GM19025 (cell line): ENCODE measurements around the gene MCRIP2.
A peak's percentile ranks its signal among the peaks of the same experiment; 100 is the strongest.

Experiments used
- ATAC-seq: cut with Tn5 transposase; IDR thresholded peaks from one replicate; pipeline ENCODE4 v1.9.1; 2021; ENCODE audit warnings: mild to moderate bottlenecking, low read depth, moderate library complexity; ENCODE audit not compliant: unreplicated experiment

The MCRIP2 gene

DNA sequence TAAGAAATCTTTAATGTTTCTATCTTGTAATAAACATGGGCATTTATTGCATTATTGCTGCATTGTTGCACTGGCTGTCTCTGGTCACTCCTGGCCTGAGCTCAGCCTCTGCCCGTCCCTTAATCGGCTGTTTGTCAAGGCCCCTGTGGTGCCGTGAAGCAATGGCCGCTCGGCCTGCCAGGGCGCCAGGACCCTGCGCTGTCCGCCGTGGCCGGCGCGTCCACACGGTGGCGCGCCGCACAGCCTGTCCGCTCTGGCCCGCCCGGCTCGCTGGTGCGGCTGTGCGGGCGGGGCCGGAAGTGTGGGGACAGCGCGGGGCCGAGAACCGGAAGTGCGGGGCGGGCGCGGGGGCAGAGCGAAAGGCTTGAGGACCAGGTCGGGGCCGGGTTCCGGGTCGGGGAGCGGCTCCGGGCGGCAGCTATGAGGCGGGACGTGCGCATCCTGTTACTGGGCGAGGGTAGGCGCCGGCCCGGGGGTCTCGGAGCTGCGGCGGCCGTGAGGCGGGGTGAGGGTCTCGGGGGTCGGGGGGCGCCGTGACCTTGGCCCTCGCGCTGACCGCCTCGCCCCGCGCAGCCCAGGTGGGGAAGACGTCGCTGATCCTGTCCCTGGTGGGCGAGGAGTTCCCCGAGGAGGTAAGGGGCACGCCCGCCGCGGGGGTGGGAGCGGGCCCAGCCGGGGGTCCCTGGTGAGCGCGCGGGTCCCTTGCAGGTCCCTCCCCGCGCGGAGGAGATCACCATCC is 26.3 kb downstream of the MCRIP2 start, which contains the start of gene RHOT2:
TSS of gene RHOT2 (plus strand) at position 353 of the 739 bp plus-strand sequence. CDS start at position 421, 68 bp downstream.
- peak; percentile 95 for ATAC-seq

- ATAC-seq = no peak
Measured at GRCh38 chr16:668519-669171, 27.0 kb downstream of the MCRIP2 start.

GRCh38 chr16:669666-670065 is 28.0 kb downstream of the MCRIP2 start:
- ATAC-seq = no peak

DNA sequence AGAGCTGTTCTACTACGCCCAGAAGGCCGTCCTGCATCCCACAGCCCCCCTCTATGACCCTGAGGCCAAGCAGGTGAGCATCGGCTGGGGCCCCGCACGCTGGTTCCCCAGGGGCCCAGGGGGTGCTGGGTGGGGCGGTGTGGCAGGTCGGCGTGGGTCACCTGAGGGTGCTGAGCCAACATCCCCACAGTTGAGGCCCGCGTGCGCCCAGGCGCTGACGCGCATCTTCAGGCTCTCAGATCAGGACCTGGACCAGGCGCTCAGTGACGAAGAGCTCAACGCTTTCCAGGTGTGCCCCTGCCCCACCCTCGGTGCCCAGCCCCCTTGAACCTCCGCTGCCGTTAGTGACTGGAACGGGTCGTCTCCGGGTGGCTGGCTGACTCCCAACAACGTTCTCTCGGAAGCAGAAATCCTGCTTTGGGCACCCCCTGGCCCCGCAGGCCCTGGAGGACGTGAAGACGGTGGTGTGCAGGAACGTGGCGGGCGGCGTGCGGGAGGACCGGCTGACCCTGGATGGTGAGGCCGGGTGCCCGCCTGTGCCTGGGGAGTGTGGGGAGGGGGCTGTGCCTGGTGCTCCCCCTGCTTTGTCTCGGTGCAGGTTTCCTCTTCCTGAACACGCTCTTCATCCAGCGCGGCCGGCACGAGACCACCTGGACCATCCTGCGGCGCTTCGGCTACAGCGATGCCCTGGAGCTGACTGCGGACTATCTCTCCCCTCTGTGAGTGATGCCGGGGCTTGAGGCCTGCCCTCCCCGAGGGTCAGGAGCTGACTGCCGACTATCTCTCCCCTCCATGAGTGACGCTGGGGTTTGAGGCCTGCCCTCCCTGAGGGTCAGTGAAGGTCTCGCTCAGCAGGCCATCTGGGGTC is 29.1 kb downstream of the MCRIP2 start:
- ATAC-seq = no peak

DNA sequence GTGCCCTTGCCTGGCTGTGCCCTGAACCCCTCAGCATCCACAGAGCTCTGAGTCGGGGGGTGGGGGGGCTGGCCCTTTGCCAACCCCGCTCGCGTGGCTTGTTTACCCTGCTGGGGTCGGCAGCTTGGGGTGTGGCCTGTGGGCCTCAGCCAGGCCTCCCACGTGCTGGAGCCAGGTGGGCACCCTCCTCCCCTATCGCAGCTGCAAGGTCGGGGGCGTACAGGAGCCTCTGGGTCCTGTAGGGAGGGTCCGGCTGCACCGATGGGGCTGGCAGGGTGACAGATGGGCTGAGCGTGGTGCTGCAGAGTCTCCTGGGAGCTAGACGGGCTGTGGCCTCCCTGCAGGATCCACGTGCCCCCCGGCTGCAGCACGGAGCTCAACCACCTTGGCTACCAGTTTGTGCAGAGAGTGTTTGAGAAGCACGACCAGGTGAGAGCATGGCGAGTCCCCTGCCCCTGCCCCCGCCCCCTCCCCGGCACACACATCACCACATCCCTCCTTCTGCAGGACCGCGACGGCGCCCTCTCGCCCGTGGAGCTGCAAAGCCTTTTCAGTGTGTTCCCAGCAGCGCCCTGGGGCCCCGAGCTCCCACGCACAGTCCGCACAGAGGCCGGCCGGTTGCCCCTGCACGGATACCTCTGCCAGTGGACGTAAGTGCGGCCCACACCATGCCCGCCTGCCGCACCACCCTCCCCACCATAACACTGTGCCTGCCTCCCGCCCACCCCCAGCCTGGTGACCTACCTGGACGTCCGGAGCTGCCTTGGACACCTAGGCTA is 29.9 kb downstream of the MCRIP2 start:
- ATAC-seq = no peak

DNA sequence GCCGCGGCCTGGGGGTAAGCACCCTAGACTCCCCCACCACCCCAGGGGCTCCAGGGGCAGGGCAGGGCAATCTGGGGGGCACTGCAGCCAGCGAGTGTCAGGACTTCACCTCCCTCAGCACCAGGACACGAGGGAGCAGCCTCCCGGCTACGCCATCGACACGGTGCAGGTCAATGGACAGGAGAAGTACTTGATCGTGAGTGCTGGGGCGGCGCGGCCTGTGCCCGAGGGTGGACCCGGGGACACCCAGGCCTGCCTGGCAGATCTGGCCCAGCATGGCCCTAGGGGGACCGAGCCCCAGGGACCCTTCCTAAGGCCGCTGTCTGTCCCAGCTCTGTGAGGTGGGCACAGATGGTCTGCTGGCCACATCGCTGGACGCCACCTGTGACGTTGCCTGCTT is 30.7 kb downstream of the MCRIP2 start:
- ATAC-seq = no peak

DNA sequence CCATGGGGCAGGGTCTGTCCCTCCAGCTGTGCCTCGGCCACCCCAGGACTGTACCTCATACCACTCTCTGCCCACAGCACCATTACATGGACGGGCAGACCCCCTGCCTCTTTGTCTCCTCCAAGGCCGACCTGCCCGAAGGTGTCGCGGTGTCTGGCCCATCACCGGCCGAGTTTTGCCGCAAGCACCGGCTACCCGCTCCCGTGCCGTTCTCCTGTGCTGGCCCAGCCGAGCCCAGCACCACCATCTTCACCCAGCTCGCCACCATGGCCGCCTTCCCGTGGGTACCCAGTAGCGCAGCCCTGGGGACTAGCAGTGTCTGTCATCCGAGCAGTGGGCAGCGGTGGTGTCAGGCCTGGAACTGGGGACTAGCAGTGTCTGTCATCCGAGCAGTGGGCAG is 31.2 kb downstream of the MCRIP2 start:
- no peak for ATAC-seq

DNA sequence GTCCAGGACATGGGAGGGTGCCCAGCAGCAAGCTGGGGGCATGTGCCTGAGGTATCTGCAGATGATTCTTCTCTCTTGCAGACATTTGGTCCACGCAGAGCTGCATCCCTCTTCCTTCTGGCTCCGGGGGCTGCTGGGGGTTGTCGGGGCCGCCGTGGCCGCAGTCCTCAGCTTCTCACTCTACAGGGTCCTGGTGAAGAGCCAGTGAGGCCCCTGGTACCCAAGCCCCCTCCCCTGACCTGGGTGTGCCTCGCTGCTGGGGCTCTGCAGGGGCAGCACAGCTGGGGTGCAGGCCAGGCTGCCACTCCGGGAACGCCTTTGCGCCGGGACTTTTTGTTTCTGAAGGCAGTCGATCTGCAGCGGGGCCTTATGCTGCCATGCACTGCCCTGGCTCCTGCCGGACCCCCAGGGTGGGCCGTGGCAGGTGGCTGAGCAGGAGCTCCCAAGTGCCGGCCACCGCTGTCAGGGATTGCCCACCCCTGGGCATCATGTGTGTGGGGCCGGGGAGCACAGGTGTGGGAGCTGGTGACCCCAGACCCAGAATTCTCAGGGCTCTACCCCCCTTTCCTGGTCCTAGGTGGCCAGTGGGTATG is 31.9 kb downstream of the MCRIP2 start:
- no peak for ATAC-seq

GRCh38 chr16:674214-674881 is 32.7 kb downstream of the MCRIP2 start:
- ATAC-seq = no peak

DNA sequence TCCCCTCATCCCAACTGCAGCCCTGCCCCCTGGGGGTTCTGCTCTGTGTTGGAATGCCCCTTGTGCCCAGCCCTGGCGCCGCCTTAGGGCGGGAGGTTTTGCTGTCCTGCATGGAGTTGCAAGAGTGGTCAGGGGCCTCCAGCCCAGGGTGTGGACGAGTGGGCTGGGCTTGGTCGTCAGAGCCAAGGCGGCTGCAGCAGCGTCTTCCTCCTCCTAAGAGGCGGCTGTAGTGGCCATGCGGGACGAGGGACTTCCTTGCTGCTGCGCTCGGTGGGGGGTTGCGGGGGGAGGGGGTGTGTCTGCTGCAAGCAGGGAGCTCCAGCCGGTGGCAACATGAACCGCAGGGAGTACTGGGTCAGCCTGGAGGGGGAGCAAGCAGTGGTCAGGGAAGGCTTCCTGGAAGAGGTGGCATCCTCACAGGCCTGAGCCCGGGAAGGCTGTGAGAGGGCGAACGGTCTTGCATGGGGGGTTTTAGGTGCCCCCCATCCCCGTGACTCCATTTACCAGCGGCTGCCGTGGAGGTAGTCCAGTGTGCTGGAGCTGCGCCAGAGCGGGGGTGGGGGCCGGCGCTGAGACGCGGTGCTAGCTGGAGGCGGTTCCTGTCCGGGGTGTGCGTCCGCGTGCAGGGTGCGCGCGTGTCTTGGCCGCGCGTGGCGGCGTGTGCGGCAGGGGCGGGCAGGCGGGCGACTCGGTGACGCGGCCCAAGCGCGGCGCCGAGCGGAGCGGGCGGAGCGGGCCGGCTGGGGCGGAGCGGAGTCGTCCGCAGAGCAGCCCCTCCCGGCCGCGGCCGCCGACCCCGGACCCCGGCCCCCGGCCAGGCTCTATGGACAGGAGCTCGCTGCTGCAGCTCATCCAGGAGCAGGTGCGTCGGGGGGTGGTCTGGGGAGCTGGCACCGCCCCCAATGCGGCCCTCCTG is 33.6 kb downstream of the MCRIP2 start, which contains the start of gene RHBDL1:
TSS of gene RHBDL1 (plus strand) at position 704 of the 916 bp plus-strand sequence. CDS start at position 824, 120 bp downstream.
- no peak for ATAC-seq

DNA sequence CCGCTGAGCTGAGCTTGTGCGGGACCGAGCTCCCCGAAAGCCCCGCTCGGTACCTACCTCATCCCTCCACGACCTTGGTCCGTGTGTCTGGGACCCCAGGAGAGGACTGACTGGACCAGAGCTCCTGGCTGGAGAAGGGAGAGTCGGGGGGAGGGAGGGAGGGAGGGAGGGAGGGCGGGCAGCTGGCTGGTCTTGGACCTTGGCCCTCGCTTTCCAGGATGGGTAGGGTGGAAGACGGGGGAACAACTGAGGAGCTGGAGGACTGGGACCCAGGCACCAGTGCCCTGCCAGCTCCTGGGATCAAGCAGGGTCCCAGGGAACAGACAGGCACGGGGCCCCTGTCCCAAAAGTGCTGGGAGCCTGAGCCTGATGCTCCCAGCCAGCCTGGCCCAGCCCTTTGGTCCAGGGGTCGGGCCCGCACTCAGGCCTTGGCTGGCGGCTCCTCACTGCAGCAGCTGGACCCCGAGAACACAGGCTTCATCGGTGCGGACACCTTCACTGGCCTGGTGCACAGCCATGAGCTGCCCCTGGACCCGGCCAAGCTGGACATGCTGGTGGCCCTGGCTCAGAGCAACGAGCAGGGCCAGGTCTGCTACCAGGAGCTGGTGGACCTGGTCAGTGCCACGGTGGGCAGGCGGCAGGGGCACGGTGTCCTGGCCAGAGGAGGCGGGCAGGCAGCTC is 34.4 kb downstream of the MCRIP2 start:
- ATAC-seq = no peak

DNA sequence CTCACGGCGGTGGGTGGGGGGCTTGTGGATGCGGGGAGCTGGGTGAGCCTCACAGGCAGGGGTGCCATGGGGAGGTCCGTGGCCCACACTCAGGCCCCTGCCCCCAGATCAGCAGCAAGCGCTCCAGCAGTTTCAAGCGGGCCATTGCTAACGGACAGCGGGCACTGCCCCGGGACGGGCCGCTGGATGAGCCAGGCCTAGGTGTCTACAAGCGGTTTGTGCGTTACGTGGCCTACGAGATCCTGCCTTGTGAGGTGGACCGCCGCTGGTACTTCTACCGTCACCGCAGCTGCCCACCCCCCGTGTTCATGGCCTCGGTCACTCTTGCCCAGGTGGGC is 34.9 kb downstream of the MCRIP2 start:
- no peak for ATAC-seq

- ATAC-seq = no peak
Measured at GRCh38 chr16:676913-677312, 35.3 kb downstream of the MCRIP2 start.

DNA sequence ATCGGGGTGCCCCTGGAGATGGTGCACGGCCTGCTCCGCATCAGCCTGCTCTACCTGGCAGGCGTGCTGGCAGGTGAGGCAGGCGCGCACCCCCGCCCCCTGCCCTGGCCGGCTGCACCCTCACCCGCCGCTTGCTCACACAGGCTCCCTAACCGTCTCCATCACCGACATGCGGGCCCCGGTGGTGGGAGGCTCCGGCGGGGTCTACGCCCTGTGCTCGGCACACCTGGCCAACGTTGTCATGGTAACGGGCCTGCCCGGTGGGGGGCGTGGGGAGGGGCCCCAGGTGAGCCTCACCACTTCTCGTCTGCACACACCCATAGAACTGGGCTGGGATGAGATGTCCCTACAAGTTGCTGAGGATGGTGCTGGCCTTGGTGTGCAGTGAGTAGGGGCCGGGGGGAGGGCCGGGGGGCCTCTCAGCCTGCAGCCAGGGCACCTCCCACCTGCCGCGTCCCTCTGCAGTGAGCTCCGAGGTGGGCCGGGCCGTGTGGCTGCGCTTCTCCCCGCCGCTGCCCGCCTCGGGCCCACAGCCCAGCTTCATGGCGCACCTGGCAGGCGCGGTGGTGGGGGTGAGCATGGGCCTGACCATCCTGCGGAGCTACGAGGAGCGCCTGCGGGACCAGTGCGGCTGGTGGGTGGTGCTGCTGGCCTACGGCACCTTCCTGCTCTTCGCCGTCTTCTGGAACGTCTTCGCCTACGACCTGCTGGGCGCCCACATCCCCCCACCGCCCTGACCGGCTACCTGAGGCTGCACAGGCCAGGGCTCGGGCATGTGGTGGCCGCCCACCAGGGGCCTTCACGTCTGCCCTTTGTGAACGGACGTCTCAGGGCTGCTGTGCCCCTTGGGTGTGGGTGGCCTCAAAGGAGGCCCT is 35.9 kb downstream of the MCRIP2 start:
- ATAC-seq = no peak

GRCh38 chr16:678209-678857 is 36.7 kb downstream of the MCRIP2 start:
- no peak for ATAC-seq
